Measurements from ENCODE around the gene PRDM16. TPM values are rescaled to one million over a fixed set of nuclear protein-coding genes. Genes with fewer than 3 reads are reported as not detected.

Gene PRDM16
- polyA plus RNA-seq, 1 of the 3 experiments (the other 2 are of a cell fraction): not detected

- Histone ChIP-seq H3K9me2 (no peaks in the 10 kb centered on the region), H3K27me3 (ENCODE audit: insufficient read depth) (no peaks in the 10 kb centered on the region), H3F3A (replicated peaks; ENCODE audit: insufficient read depth) (peaks cover 10% of the 10 kb centered on the region), H3K4me1 (ENCODE audit: control insufficient read depth in 1 of 2, insufficient read depth in 2 of 2, low read depth in 1 of 2, low read length in 1 of 2) (no peaks in the 10 kb centered on the region), H3K9me3 (no peaks in the 10 kb centered on the region), H3K9ac (no peak overlapping the region), H4K20me1 (ENCODE audit: insufficient read depth) (no peaks in the 10 kb centered on the region), H3K27ac (ENCODE audit: low read depth in 2 of 2, low read length in 1 of 2) (no peak overlapping the region), H3K4me2 (no peak overlapping the region), H3K4me3 (ENCODE audit: low read depth in 2 of 2, low read length in 1 of 2) (no peak overlapping the region), H2AFZ (ENCODE audit: low read depth) (no peak overlapping the region), H3K79me2 (ENCODE audit: insufficient read depth) (no peaks in the 10 kb centered on the region), H3K36me3 (replicated peaks in 1 of 2; ENCODE audit: control insufficient read depth in 1 of 2, insufficient read depth in 2 of 2, low read length in 1 of 2) (no peaks in the 10 kb centered on the region)
- ChIA-PET CTCF (no interaction called here), POLR2A (no interaction called here)
- no peak for DNase-seq
- TF ChIP-seq RFX5 (IDR thresholded peaks at IDR 0.05; ENCODE audit: low read length): no peak
- no peak for TF ChIP-seq GATA2 (CRISPR knock-in tag; IDR thresholded peaks at IDR 0.05)
- TF ChIP-seq POLR2AphosphoS5 (IDR thresholded peaks at IDR 0.05; ENCODE audit: low read depth, low read length): no peak
- no peak for TF ChIP-seq ZBTB33 (IDR thresholded peaks at IDR 0.05; ENCODE audit: borderline replicate concordance, low read depth)
- no peak for TF ChIP-seq TAF1 (IDR thresholded peaks at IDR 0.05; ENCODE audit: borderline replicate concordance, low read depth, low read length)
- TF ChIP-seq REST (IDR thresholded peaks at IDR 0.05; ENCODE audit: low read depth, low read length): no peak
- no peak for TF ChIP-seq FOXJ3 (CRISPR knock-in tag; IDR thresholded peaks at IDR 0.05)
- no peak for TF ChIP-seq MAX (IDR thresholded peaks at IDR 0.05; ENCODE audit: low read depth)
- TF ChIP-seq SMC3 (IDR thresholded peaks at IDR 0.05; ENCODE audit: low read depth, low read length): no peak
- no peak for TF ChIP-seq SIN3A (IDR thresholded peaks at IDR 0.05; ENCODE audit: borderline replicate concordance, low read depth, low read length)
- TF ChIP-seq FOSL2 (IDR thresholded peaks at IDR 0.05; ENCODE audit: borderline replicate concordance, low read depth): no peak
- TF ChIP-seq EZH2phosphoT487 (IDR thresholded peaks at IDR 0.05; ENCODE audit: borderline replicate concordance, low read depth): no peak
- no peak for TF ChIP-seq TCF12 (IDR thresholded peaks at IDR 0.05)
- no peak for TF ChIP-seq RCOR1 (IDR thresholded peaks at IDR 0.05; ENCODE audit: low read length)
- no peak for TF ChIP-seq FOXM1 (IDR thresholded peaks at IDR 0.05; ENCODE audit: low read depth)
- no peak for TF ChIP-seq IRF3 (IDR thresholded peaks at IDR 0.05; ENCODE audit: low read depth, low read length)
- TF ChIP-seq JUND (IDR thresholded peaks at IDR 0.05): no peak
- no peak for TF ChIP-seq NFIC (IDR thresholded peaks at IDR 0.05; ENCODE audit: borderline replicate concordance)
- TF ChIP-seq RXRA (IDR thresholded peaks at IDR 0.05; ENCODE audit: borderline replicate concordance, low read depth): no peak
- 81% methylated on average over 9 of the region's 20 CpGs for WGBS (ENCODE audit: low lambda C conversion rate)
These were observed 115.7 kb downstream of the PRDM16 start for GRCh38 chr1:3184666-3185065.

Measured in SK-N-SH (cell line).